GM18907 (cell line): Measurements from ENCODE around the gene QRICH1.

Experiments
- ATAC-seq: cut with Tn5 transposase; IDR thresholded peaks from one replicate; pipeline ENCODE4 v1.9.1; 2021; ENCODE audit warnings: mild to moderate bottlenecking, moderate library complexity; ENCODE audit not compliant: unreplicated experiment

Gene QRICH1

GRCh38 chr3:49034650-49035049, 59.2 kb downstream of the QRICH1 start:
- ATAC-seq, result no peak

- ATAC-seq, result no peak
Measured at GRCh38 chr3:49032646-49033304, 61.1 kb downstream of the QRICH1 start.

DNA sequence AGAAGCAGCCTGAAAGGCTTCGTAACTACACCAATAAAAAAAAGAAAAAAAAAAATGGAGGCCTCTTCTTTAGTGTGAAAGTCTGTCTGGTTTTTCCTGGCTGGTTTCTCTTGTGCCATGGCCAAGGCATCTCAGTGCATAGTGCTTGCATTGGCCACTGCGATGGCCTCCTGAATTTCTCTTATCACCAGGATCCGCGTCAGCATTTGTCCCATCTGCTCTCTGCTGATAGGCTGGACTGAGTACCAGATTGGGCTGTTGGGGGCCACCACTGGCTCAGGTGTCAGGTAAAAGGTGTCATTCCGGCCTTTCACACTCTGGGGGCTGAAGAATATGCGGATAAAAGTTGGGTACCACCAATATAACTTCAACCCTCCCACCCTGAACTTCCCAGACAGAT, 63.5 kb downstream of the QRICH1 start:
- no peak for ATAC-seq

DNA sequence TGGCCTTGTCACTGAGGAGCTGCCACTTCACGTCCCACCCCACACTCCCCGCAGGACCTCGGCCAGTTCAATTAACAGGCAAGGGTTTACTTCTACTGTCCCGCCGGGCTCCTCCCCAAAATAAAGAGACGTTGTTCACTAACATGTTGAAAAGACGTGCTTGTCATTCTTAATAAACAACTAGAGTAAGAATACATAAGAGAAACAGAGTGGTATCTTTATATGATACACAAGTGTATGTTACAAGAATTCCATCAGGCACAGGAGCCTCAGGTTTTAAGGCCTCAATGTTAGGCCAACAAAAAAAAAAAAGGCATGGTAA, 64.3 kb downstream of the QRICH1 start:
- no peak for ATAC-seq

- ATAC-seq, result peak; percentile 84
Measured at GRCh38 chr3:49028673-49029562, 65.0 kb downstream of the QRICH1 start, which contains the start of gene IMPDH2. TSS of gene IMPDH2 (minus strand) at chr3:49029398. CDS start at chr3:49029350, 48 bp downstream.

GRCh38 chr3:49028298-49028672, 65.6 kb downstream of the QRICH1 start:
- ATAC-seq, result no peak

DNA sequence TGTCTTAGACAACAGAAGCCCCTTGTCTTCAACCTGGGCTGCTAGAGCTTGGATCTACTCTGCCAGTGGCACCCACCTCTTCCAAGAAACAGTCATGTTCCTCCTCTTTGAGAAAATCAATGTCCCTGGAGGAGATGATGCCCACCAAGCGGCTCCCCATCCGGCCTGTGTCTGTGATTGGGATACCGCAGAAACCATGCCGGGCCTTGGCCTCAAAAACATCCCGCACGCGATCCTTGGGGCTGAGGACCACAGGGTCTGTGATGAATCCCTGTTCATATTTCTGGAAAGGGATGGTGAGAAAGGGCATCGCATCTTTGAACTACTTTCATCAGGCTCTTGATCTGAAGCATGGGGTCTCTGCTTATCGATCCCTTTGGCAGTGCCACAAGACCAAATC, 66.2 kb downstream of the QRICH1 start:
- ATAC-seq, result no peak

DNA sequence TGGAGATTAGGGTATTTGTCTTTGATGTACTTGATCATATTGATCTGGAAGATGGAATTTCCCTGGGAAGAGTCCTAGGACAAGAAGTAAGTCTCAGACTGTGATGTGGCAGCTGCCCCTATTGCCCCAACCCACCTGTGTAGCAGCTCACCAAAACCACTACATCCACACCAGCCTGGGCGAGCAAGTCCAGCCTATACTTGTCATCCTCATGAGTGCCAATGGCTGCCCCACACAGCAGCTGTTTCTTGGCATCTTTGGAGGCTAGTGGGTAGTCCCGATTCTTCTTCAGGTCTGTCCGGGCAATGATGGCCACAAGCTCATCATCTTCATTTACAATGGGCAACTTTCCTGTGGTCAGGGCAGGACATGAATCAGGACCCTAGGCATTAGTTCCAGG, 67.3 kb downstream of the QRICH1 start:
- no peak for ATAC-seq

DNA sequence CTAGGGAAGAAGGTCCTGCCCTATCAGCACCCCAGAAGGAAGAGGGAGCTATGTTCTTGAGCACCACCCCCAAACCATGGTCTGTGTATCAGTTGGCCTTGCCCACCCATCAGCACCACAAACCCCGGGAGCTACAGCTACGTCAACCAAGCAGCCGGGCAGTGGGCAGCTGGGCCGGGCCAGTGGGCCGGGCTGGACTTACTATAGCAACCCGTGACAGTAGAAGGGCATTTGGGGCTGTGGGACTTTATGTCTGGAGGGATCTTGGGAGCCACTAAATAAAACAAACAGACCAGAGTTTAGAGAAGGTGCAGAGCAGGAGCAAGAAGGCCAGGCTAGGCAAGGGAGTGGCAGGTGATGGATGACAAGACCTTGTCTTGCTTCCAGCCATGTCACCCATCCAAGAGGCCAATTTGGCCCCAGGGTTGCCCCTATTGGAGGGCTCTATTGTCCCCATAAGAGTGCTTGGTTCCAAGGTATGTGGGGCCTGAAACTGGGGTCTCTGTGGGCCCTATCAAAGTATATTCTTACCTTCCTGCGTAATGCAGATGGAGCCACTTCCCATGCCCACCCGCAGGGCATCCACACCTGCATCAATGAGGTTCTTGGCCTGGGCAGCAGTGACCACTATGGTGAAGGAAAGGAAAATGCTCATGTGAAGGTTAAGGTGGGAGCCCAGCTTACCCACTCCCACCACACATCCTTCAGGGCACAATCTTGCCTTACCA, 67.9 kb downstream of the QRICH1 start:
- no peak for ATAC-seq

DNA sequence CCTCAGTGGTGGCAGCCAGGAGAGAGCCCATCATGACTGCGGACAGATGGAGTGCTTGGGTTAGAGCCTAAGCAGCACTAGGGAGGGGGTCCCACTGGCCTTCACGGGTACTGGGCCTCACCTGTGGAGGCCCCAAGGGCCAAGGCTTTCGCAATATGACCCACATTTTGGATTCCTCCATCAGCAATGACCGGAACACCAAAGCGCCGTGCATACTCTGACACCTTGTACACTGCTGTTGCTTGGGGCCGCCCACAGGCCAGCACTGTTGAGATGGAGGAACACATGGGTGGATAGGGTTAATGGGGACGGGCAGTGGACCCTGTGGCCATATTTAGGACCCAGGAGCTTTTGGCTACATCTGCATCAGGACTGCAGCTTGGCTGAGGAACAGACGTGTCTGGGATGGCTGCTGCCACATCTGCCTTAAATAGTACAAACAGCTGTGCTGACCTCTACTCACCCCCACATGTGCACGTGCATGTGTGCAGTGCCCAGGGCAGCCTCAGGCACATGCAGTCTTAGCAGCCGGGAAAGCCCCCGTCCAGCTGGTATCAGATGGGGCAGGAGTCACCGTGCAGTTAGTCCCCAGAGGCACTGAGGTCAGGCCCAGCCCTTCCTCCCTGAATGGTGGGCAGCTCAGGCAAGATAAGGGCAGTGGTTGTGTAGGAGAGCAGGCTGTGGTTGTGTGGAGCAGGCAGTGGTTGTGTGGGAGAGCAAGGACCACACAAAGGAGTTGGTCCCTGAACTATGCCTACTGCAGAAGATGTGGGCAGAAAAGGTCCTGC, 68.7 kb downstream of the QRICH1 start:
- ATAC-seq, result no peak

DNA sequence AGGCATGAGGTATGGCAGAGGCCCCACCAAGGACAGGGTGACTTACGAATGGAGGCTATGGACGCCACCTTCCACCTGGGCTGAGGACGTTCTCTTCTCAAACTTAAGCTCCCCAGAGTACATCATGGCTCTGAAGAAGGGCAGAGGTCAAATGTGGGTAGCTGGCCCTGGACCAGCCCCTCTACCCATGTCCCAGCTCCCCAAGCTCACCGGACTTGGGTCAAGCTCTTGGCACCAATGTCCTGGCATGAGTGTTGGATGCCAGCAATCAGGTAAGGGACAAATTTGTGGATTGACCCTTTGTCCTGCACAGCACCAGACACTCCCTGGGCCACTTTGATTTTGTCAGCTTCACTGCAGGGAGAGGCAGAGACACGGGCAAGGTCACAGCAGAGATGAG, 69.4 kb downstream of the QRICH1 start:
- no peak for ATAC-seq

GRCh38 chr3:49023775-49024174, 70.1 kb downstream of the QRICH1 start:
- no peak for ATAC-seq

DNA sequence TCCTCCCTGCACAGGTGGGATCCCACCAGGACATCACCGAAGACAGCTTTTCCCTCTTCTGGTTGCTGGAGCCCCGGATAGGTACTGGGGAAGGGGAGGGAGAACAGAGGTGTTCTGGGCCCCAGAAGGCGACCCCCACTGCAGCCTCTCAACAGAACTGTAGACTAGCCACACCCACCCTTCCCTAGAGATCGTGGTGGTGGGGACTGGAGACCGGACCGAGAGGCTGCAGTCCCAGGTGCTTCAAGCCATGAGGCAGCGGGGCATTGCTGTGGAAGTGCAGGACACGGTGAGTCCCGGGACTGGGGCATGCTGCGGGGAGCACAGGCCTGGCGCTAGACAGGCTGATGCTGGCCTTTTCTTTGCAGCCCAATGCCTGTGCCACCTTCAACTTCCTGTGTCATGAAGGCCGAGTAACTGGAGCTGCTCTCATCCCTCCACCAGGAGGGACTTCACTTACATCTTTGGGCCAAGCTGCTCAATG, 71.1 kb downstream of the QRICH1 start:
- no peak for ATAC-seq

DNA sequence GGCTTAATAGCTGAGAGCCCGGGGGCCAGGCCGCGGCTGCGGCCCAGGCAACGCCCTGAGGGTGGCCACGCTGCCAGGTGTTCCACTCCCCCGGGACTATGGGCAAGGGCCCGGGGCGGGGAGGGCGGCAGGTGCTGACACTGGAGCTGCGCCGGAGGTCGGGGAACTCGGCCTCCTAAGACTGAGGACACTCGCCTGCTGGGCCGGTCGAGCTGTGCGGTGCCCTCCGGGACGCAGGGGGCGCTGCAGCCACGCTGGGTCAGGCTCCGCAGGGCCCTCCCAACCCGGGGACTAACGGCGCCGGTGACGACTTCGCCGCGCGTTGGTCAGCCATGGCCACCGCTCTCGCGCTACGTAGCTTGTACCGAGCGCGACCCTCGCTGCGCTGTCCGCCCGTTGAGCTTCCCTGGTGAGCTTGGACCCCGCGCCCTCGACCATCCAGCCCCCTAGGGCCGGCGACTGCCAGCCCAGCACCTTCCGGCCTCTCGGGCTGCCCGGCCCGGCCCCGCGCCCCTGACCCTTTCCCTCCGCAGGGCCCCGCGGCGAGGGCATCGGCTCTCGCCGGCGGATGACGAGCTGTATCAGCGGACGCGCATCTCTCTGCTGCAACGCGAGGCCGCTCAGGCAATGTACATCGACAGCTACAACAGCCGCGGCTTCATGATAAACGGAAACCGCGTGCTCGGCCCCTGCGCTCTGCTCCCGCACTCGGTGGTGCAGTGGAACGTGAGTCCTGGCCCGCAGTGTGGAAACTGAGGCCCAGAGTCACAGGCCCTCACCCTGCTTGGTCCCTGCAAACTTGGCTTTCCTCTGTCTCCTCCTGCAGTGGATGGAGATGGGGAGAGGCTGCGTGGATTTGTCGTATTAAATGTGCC, 71.8 kb downstream of the QRICH1 start, which contains the start of gene NDUFAF3:
Gene NDUFAF3 (plus strand): TSS at position 309 of the 875 bp plus-strand sequence. CDS start 24 bp downstream, at position 333.
- ATAC-seq, result peak; percentile 50

GRCh38 chr3:49021213-49021812, 72.6 kb downstream of the QRICH1 start:
- ATAC-seq, result peak; percentile 55

GRCh38 chr3:49020330-49021212, 73.3 kb downstream of the QRICH1 start:
- peak; percentile 1 for ATAC-seq

DNA sequence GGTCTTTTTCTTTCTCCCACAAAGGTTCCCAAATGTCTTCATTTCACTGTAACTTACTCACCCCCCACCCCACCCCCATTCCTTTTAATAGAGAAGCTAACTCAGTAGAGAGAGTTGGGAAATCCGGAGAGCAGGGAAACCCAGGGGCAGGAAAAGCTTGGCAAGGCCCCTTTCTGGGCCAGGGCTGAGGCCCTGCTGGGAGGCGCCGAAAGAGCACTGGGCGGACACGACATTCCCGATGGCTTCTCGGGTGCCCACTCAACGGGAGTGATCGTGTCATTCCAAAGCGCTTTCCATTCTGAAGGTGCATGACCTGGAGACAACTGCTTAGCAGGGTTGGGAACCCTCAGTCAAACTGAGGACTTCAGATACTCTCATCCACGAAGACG, 73.9 kb downstream of the QRICH1 start:
- ATAC-seq, result no peak

DNA sequence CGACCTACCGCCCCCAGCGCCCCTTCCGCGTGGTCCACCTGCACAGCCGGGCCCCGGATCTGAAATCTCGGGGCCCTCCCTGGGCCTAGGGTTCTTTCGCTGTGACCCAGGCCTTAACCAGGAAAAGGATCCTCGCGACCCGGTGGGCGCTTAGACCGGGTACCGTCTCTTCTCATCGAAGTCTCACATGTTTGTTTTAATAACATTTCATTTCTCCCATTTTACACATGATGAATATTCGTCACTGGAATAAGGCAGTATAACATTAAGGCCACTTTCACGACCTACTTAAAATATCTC, 75.2 kb downstream of the QRICH1 start:
- ATAC-seq, result no peak
